ENCODE results near the gene FAM241A. TPM values are rescaled to one million over a fixed set of nuclear protein-coding genes. Genes with fewer than 3 reads are reported as not detected.

The FAM241A gene
- total RNA-seq, 4 donors from 2014 or later, result 4.0 to 5.6 (median 4.6) TPM

DNA sequence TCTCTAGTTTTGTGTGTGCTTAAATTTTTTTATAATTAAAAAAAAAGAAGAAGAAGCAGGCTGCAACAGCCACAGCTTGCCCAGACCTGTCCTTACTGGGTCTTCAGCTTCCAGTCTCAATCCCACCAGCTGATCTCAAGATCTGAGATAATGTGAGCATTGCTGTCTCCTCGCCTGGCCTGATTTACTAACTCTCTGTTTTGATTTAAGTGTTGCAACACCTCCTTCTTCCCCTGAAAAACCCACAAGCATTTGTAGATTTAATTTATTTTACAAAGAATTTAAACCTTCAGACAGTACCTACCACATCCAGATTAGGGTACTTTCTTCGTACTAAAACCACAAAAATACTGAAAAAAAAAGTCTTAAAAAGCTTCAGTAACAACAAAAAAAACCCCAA, 38.0 kb downstream of the FAM241A start:
- no peak for DNase-seq (ENCODE audit: low spot score in 2 of 2)
- intact Hi-C loops (cut with DNase I; ENCODE audit: low total_unique reads), result no loop called here
- TF ChIP-seq, protein P1, sequence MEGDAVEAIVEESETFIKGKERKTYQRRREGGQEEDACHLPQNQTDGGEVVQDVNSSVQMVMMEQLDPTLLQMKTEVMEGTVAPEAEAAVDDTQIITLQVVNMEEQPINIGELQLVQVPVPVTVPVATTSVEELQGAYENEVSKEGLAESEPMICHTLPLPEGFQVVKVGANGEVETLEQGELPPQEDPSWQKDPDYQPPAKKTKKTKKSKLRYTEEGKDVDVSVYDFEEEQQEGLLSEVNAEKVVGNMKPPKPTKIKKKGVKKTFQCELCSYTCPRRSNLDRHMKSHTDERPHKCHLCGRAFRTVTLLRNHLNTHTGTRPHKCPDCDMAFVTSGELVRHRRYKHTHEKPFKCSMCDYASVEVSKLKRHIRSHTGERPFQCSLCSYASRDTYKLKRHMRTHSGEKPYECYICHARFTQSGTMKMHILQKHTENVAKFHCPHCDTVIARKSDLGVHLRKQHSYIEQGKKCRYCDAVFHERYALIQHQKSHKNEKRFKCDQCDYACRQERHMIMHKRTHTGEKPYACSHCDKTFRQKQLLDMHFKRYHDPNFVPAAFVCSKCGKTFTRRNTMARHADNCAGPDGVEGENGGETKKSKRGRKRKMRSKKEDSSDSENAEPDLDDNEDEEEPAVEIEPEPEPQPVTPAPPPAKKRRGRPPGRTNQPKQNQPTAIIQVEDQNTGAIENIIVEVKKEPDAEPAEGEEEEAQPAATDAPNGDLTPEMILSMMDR (IDR thresholded peaks at IDR 0.05), result no peak
- TF ChIP-seq POLR2A (IDR thresholded peaks at IDR 0.05), result no peak
- WGBS, 2 donors, result 72 to 79% methylated on average over 2 of the region's 2 CpGs
- no peak overlapping the region for H3K4me3 ChIP-seq (ENCODE audit: low read depth, poor library complexity, severe bottlenecking)

DNA sequence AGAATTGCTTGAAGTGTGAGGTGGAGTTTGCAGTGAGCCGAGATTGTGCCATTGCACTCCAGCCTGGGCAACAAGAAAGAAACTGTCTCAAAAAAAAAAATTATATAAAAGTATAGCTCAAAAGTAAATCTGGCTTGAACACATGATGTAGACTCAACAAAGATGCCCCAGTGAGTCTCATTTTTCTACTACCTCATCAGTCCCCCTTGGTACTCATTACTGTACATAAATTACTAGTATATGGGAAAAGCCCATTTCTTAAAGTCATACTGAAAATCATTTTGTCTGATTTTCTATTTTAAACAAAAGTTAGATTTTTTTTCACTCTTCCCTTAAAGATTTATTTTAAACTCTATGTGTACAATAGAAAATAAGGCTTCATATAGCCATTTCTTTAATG, 39.2 kb downstream of the FAM241A start:
- TF ChIP-seq, protein P1 (IDR thresholded peaks at IDR 0.05), result no peak
- TF ChIP-seq POLR2A (IDR thresholded peaks at IDR 0.05), result no peak
- H3K4me3 ChIP-seq (ENCODE audit: low read depth, poor library complexity, severe bottlenecking), result no peak overlapping the region
- DNase-seq (ENCODE audit: low spot score in 2 of 2), result no peak
- intact Hi-C loops (cut with DNase I; ENCODE audit: low total_unique reads), result no loop called here
- WGBS, 2 donors, result 92 to 96% methylated on average over 1 of the region's 1 CpG

DNA sequence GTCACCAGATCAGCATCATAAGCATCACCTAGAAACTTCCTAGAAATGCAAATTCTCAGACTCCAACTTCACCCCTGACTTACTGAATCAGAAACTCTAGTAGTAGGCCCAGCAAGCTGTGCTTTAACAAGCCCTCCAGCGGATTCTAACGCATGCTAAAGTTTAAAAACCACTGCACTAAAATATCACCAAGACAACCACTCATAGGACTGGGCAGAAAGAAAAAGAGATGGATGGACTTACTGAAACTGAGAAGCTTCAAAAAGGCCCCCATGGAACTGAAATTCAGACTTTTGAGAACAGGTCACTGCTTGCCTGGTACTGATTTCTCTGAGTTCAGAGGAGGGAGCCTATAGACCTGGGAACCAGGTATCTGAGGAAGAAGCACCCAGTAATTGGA, 40.1 kb downstream of the FAM241A start:
- 96 to 100% methylated on average over 2 of the region's 2 CpGs for WGBS, 2 donors
- H3K4me3 ChIP-seq (ENCODE audit: low read depth, poor library complexity, severe bottlenecking), result no peak overlapping the region
- no peak for DNase-seq (ENCODE audit: low spot score in 2 of 2)
- no peak for TF ChIP-seq POLR2A (IDR thresholded peaks at IDR 0.05)
- TF ChIP-seq, protein P1 (IDR thresholded peaks at IDR 0.05), result no peak
- intact Hi-C loops (cut with DNase I; ENCODE audit: low total_unique reads), result no loop called here

DNA sequence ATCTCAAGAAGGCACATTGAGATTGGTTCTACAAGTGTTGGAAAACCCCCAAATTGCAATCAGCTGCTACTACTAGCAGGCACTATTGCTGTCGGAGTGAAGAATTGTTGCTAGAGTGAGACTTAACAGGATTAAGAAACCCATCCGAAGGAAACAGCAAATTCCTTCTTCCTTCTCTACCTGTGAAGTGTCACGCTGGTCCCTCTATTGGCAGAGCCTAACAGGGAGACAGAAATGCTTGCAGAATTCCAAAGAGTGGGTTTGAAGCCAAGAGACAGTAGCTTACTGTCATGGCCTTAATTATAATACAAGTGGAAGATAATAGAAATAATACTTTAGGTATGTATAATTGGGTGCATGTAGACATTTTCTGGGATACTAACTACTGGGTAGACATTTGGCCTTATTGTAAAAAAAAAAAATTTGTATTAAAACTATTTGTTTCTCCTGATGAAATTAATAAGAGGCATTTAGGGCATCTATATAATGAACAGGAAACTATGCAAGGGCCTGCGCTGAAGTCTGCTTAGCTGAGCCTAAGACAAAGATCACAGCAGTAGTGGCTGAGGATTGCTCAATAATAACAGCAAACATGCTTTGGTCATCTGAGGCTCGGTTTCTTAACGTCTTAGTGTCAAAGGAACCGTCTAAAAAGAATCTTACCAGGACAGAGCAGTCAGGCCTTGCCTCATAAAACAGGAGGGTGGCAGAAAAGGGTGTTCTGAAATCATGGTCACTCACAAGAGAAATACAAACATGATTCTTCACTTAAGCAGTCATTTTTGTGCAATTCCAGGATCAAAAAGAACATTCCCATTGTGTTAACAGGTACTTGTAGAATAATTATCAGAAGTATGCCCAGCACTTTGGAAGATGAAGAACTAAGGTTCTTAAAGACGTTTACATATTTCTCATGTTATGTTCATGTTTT, 40.8 kb downstream of the FAM241A start:
- TF ChIP-seq, protein P1 (IDR thresholded peaks at IDR 0.05), result no peak
- TF ChIP-seq POLR2A (IDR thresholded peaks at IDR 0.05), result no peak
- 79 to 85% methylated on average over 8 of the region's 8 CpGs for WGBS, 2 donors
- H3K4me3 ChIP-seq (ENCODE audit: low read depth, poor library complexity, severe bottlenecking), result no peak overlapping the region
- intact Hi-C loops (cut with DNase I; ENCODE audit: low total_unique reads), result no loop called here
- no peak for DNase-seq (ENCODE audit: low spot score in 2 of 2)

DNA sequence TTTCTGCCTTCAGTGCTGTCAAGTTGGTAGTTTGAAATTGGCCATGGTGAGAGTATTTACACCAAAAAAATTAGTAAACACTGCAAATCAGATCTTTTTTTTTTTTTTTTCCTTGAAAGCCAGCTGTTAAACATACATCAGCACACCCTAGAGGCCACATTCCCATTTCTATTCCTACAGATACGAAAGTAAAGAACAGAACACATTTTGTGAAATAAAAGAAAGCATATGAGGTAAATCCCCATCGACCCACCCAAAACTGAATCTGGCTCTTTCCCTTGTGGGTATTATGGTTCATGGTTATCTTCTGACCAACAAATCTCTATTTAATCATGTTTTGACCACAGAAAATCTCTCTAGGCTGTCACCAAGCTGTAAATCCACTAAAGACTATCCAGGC, 44.5 kb downstream of the FAM241A start:
- TF ChIP-seq POLR2A (IDR thresholded peaks at IDR 0.05), result no peak
- TF ChIP-seq, protein P1 (IDR thresholded peaks at IDR 0.05), result no peak
- intact Hi-C loops (cut with DNase I; ENCODE audit: low total_unique reads), result no loop called here
- H3K4me3 ChIP-seq (ENCODE audit: low read depth, poor library complexity, severe bottlenecking), result no peak overlapping the region
- no peak for DNase-seq (ENCODE audit: low spot score in 2 of 2)
- 45 to 55% methylated on average over 2 of the region's 2 CpGs for WGBS, 2 donors

Data from lower leg skin (tissue), 4 donors.